Body of pancreas (tissue), 4 donors: ENCODE measurements around the gene PRICKLE4. TPM values are rescaled to one million over a fixed set of nuclear protein-coding genes. Genes with fewer than 3 reads are reported as not detected.

Experiments
- ATAC-seq: fragments of 150-250 bp; one replicate; pipeline ENCODE4 v1.9.1; 2016
- DNase-seq, 4 donors: peaks; one replicate each; pipeline ENCODE4 v3.0.0-alpha.2; 2019
- H3K27ac ChIP-seq, 4 donors: fragments of 200-600 bp; sonication (generic); 1 replicate in 3 of 4; 2 replicates in 1 of 4; pipeline versions ENCODE4 v1.5.1 to v1.6.1; 2016 to 2019; ENCODE audit warnings: mild to moderate bottlenecking in 1 of 4, mixed read lengths in 1 of 4, moderate library complexity in 1 of 4
- H3K27me3 ChIP-seq, 2 donors: fragments of 200-600 bp; sonication (generic); one replicate each; pipeline ENCODE4 v1.6.0; 2016; ENCODE audit warnings: mild to moderate bottlenecking in 1 of 2
- H3K36me3 ChIP-seq, 2 donors: fragments of 200-600 bp; sonication (generic); replicated peaks in 1 of 2; 2 replicates each; pipeline ENCODE4 v1.5.1; 2016; ENCODE audit warnings: low read depth in 2 of 2; ENCODE audit not compliant: insufficient read depth in 1 of 2
- H3K4me1 ChIP-seq: fragments of 200-600 bp; sonication (generic); one replicate; pipeline ENCODE4 v1.6.0; 2016
- H3K4me3 ChIP-seq, 2 donors: fragments of 200-600 bp; sonication (generic); 1 replicate in 1 of 2; 2 replicates in 1 of 2; pipeline ENCODE4 v1.5.1; 2016 to 2019
- H3K9me3 ChIP-seq, 3 donors: fragments of 200-600 bp; sonication (generic); 1 replicate in 2 of 3; 2 replicates in 1 of 3; pipeline ENCODE4 v1.5.1; 2016
- POLR2A ChIP-seq, 3 donors: fragments of 450-650 bp; IDR thresholded peaks; one replicate each; pipeline ENCODE4 v1.6.1; 2016; ENCODE audit warnings: antibody characterized with exemption in 3 of 3, mild to moderate bottlenecking in 2 of 3
- WGBS, 2 donors: methylation state at CpG; one replicate each; pipeline ENCODE4 v1.1.5; 2017; 5-methylcytosine and 5-hydroxymethylcytosine counted together
- intact Hi-C: fragments of 100-400 bp; cut with DNase I; formaldehyde crosslinking; loops from one replicate; pipeline ENCODE4 v1.15.1; 2023
- total RNA-seq, 2 donors: library from RNA; depleted of rRNA; stranded (reverse); fragments of >200 nt; gene quantifications; one replicate each; pipeline ENCODE4 v1.1.0, GENCODE V29; 2016
- TF ChIP-seq, protein P1 (sequence below), 7 experiments: fragments of 450-650 bp in 4 of 7; fragments of 200-600 bp in 3 of 7; sonication (generic) in 3 of 7; IDR thresholded peaks; one replicate each; pipeline ENCODE4 v1.5.1; 2016 to 2019; ENCODE audit warnings: antibody characterized with exemption in 7 of 7

Gene PRICKLE4
- total RNA-seq, 2 donors from 2014 or later, result 4.4 to 16.8 TPM

DNA sequence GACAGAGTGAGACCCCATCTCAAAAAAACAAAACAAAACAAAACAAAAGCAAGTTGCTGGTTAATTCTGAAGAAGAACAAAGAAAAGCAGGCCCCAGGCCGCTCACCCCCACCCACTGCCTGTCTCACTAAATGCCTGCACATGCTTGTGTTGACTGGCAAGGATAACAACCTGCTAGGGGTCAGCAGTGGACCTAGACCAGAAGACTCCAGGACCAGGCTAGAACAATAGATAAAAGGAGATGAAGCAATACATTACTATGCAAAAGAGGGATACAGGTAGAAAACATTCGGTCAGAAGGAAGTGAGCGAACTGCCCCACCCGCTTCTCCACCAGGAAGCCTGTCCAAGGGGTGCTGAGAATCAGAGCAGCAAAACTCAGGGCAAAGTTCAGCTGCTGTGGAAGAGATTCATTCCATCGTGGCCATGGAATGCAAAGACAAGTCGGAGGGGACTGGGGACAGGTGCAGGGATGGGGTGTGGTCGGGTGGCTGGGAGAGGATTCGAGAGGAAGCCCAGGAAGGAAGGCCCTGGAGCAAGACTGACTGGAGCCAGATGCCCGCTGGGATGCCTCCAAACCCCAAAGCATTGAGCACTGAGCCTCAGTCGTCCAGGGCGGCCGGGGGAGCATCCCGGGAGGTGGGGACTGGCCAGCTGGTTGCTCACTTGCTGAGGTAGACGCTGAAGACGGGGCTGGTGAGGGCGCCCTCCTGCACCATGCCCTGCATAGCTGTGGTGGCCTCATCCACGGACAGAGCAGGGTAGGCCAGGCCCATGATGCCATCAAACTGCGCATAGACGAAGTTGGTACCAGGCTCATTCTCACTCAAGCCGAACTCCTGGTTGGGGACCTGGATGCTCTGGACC, 38.7 kb upstream of the PRICKLE4 start:
- 71 to 79% methylated on average over 20 of the region's 20 CpGs for WGBS, 2 donors
- no peaks in the 10 kb centered on the region for H3K9me3 ChIP-seq
- H3K27ac ChIP-seq, result no peak overlapping the region
- no peaks in the 10 kb centered on the region for H3K4me1 ChIP-seq
- intact Hi-C loops, result no loop called here
- TF ChIP-seq POLR2A (IDR thresholded peaks at IDR 0.05), result no peak
- TF ChIP-seq, protein P1, sequence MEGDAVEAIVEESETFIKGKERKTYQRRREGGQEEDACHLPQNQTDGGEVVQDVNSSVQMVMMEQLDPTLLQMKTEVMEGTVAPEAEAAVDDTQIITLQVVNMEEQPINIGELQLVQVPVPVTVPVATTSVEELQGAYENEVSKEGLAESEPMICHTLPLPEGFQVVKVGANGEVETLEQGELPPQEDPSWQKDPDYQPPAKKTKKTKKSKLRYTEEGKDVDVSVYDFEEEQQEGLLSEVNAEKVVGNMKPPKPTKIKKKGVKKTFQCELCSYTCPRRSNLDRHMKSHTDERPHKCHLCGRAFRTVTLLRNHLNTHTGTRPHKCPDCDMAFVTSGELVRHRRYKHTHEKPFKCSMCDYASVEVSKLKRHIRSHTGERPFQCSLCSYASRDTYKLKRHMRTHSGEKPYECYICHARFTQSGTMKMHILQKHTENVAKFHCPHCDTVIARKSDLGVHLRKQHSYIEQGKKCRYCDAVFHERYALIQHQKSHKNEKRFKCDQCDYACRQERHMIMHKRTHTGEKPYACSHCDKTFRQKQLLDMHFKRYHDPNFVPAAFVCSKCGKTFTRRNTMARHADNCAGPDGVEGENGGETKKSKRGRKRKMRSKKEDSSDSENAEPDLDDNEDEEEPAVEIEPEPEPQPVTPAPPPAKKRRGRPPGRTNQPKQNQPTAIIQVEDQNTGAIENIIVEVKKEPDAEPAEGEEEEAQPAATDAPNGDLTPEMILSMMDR (IDR thresholded peaks at IDR 0.05), result no peak
- no peak overlapping the region for H3K4me3 ChIP-seq
- no peak for ATAC-seq
- H3K36me3 ChIP-seq, result no peaks in the 10 kb centered on the region
- no peak for DNase-seq
- H3K27me3 ChIP-seq, result no peaks in the 10 kb centered on the region

DNA sequence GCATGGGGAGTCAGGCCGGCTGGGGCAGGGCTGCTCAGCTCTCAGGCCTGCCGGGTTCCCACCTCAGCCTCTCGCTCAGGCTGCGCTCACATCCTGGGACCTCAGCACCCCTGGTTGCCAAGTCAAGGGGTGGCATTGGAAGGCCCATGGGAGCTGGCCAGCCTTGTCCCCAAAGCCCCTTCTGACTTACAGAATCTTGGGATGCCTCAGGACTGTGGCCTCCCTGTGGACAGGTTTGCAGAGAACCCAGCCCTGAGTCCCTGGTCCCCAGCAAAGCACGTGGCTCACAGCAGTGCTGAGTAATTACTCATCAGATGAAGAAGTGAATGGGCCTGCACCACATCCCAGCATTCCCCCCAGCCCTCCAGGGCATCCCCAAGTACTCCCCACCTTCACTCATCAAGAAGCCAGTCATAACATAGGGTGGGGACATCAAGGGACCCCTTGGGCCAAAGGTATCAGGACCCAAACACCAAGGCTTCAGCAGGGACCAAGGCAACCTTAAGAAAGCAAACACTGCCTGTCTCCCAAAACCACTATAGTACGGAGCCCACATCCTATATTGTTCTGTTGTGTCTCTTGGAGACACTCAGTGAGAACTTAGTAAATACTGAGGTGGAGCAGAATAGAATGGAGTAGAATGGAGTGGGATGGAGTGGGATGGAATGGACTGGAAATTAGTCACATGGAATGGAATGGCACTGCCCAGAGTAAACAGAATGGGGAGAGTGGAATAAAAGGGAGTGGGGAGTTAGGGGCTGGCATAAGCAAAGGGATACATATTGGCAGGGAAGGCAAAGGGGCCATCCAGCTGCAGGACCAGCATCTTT, 37.0 kb upstream of the PRICKLE4 start:
- 70 to 75% methylated on average over 4 to 6 of the region's 6 CpGs for WGBS, 2 donors
- H3K4me1 ChIP-seq, result peaks cover 9% of the 10 kb centered on the region
- no peak overlapping the region for H3K27ac ChIP-seq
- H3K4me3 ChIP-seq, result no peak overlapping the region
- H3K36me3 ChIP-seq, result no peaks in the 10 kb centered on the region
- ATAC-seq (no peak), DNase-seq (no peak)
- no peaks in the 10 kb centered on the region for H3K9me3 ChIP-seq
- intact Hi-C loops, result no loop called here
- H3K27me3 ChIP-seq, result no peaks in the 10 kb centered on the region
- TF ChIP-seq POLR2A (IDR thresholded peaks at IDR 0.05), result no peak
- TF ChIP-seq, protein P1 (IDR thresholded peaks at IDR 0.05), result no peak

- ATAC-seq (no peak), DNase-seq (no peak)
- Histone ChIP-seq H3K9me3 (no peaks in the 10 kb centered on the region), H3K27ac (no peak overlapping the region), H3K4me3 (no peak overlapping the region), H3K27me3 (no peaks in the 10 kb centered on the region), H3K4me1 (peaks cover 11% of the 10 kb centered on the region), H3K36me3 (no peaks in the 10 kb centered on the region)
- intact Hi-C loops, result no loop called here
- 85 to 88% methylated on average over 5 to 7 of the region's 7 CpGs for WGBS, 2 donors
- no peak for TF ChIP-seq POLR2A (IDR thresholded peaks at IDR 0.05)
Observed at GRCh38 chr6:41744236-41744787, 36.3 kb upstream of the PRICKLE4 start.

GRCh38 chr6:41746107-41746506, 34.5 kb upstream of the PRICKLE4 start:
- TF ChIP-seq, protein P1 (IDR thresholded peaks at IDR 0.05), result no peak
- TF ChIP-seq POLR2A (IDR thresholded peaks at IDR 0.05), result no peak
- Histone ChIP-seq H3K4me1 (peaks cover 11% of the 10 kb centered on the region), H3K36me3 (no peaks in the 10 kb centered on the region), H3K4me3 (no peak overlapping the region), H3K27ac (no peak overlapping the region), H3K9me3 (no peaks in the 10 kb centered on the region), H3K27me3 (no peaks in the 10 kb centered on the region)
- intact Hi-C loops, result no loop called here
- DNase-seq, result no peak
- no peak for ATAC-seq
- WGBS, 2 donors, result 91 to 93% methylated on average over 10 of the region's 10 CpGs
